OCI-LY7 (cell line): ENCODE measurements around the gene SEC24B.

Experiments
- CTCF ChIP-seq: fragments of 200-600 bp; sonication (generic); conservative IDR thresholded peaks from 2 replicates; pipeline ENCODE4 v1.5.1; 2014; ENCODE audit warnings: mild to moderate bottlenecking, antibody characterized with exemption, low read length, moderate library complexity, mixed read lengths
- EZH2phosphoT487 ChIP-seq: fragments of 200-600 bp; sonication (generic); IDR thresholded peaks from 2 replicates; pipeline ENCODE4 v1.6.1; 2018; ENCODE audit warnings: low read depth, borderline replicate concordance, mild to moderate bottlenecking, mixed run types, antibody characterized with exemption, low read length, moderate library complexity, mixed read lengths

- no peak for TF ChIP-seq CTCF
- TF ChIP-seq EZH2phosphoT487, result no peak
These were observed 73.3 kb downstream of the SEC24B start for GRCh38 chr4:109506890-109507289.
